ENCODE results near the gene ETNPPL.

DNA sequence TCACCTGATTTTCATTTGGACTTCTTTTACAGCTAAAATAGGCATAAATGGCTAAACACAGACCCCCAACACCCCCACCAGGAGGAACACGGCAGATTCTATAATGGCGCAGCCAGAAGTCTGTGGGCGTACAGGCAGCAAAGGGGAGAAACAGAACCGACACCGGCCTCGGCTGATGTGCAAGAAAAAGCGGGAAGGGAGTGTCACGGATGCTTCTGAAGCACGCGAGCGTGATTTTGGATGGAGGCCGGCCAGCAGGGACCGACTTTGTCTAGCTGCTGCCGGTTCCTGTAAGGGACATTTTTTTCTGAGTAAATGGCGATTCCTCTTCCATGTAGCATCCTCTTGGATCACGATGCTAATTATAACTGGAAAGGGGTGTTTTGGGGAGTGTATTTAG, 24.9 kb upstream of the ETNPPL start:
- TF ChIP-seq, protein P1, sequence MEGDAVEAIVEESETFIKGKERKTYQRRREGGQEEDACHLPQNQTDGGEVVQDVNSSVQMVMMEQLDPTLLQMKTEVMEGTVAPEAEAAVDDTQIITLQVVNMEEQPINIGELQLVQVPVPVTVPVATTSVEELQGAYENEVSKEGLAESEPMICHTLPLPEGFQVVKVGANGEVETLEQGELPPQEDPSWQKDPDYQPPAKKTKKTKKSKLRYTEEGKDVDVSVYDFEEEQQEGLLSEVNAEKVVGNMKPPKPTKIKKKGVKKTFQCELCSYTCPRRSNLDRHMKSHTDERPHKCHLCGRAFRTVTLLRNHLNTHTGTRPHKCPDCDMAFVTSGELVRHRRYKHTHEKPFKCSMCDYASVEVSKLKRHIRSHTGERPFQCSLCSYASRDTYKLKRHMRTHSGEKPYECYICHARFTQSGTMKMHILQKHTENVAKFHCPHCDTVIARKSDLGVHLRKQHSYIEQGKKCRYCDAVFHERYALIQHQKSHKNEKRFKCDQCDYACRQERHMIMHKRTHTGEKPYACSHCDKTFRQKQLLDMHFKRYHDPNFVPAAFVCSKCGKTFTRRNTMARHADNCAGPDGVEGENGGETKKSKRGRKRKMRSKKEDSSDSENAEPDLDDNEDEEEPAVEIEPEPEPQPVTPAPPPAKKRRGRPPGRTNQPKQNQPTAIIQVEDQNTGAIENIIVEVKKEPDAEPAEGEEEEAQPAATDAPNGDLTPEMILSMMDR (IDR thresholded peaks at IDR 0.05), result no peak
- no peak for TF ChIP-seq POLR2A (IDR thresholded peaks at IDR 0.05)
